Measurements from ENCODE around the gene HOXA6.

Gene HOXA6

DNA sequence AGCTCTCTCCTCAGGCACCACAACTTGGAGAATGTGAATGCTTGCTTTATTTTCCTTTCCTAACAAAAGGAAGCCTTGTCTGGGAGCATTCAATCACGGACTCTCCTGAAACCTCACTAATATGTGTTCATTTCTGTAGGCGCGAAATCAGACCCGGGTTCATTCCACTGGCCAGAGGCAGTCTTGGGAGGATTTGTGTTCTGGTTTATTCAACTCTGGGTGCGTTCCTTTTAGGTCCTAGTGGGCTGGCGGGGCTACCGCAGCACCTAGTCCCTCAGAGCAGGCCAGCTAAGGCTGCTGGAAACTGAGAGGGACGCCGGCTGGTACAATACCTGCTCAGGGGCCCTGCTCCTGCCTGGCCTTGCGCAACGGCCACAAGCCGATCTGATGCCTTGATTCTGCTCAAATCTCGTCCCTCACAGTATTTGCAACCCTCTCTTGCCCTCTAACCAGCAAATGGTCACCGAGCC lies 24.5 kb downstream of the HOXA6 start:
- Histone ChIP-seq H3K4me3 (ENCODE audit: low read depth, low read length) (peak overlapping the region; percentile 33), H3K9ac (ENCODE audit: low read depth, low read length) (no peak overlapping the region), H3K4me1 (ENCODE audit: control insufficient read depth, insufficient read depth, low read length) (no peaks in the 10 kb centered on the region), H3K9me3 (ENCODE audit: control insufficient read depth, insufficient read depth, low read length) (no peaks in the 10 kb centered on the region), H3K36me3 (ENCODE audit: control insufficient read depth, insufficient read depth, low read length) (no peaks in the 10 kb centered on the region), H3K27me3 (ENCODE audit: control insufficient read depth, insufficient read depth, low read length) (peaks cover 100% of the 10 kb centered on the region)

GRCh38 chr7:27122077-27122910 lies 25.3 kb downstream of the HOXA6 start:
- Histone ChIP-seq H3K27me3 (ENCODE audit: control insufficient read depth, insufficient read depth, low read length) (peaks cover 100% of the 10 kb centered on the region), H3K9me3 (ENCODE audit: control insufficient read depth, insufficient read depth, low read length) (no peaks in the 10 kb centered on the region), H3K36me3 (ENCODE audit: control insufficient read depth, insufficient read depth, low read length) (no peaks in the 10 kb centered on the region), H3K4me1 (ENCODE audit: control insufficient read depth, insufficient read depth, low read length) (no peaks in the 10 kb centered on the region), H3K4me3 (ENCODE audit: low read depth, low read length) (no peak overlapping the region), H3K9ac (ENCODE audit: low read depth, low read length) (no peak overlapping the region)

DNA sequence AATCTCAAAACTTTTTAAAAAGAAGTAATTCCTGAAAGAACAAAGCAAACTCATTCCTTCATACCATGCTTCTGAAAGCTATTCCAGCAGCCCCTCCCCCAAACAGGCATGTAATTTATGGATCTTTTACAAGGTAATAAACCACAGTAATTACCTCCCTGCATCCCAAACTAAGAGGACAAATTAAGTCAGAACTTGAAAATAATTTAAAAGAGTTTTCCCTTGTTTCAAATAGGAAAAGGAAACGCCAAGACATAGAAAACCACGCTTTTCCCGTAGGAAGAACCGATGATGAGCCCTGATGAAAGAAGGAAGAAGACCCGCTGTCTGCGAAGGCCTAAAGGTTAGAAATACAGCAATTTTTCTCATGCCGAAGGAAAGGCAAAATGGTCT lies 25.9 kb downstream of the HOXA6 start:
- Histone ChIP-seq H3K4me3 (ENCODE audit: low read depth, low read length) (no peak overlapping the region), H3K27me3 (ENCODE audit: control insufficient read depth, insufficient read depth, low read length) (peaks cover 100% of the 10 kb centered on the region), H3K9ac (ENCODE audit: low read depth, low read length) (no peak overlapping the region), H3K4me1 (ENCODE audit: control insufficient read depth, insufficient read depth, low read length) (no peaks in the 10 kb centered on the region), H3K9me3 (ENCODE audit: control insufficient read depth, insufficient read depth, low read length) (no peaks in the 10 kb centered on the region), H3K36me3 (ENCODE audit: control insufficient read depth, insufficient read depth, low read length) (no peaks in the 10 kb centered on the region)

DNA sequence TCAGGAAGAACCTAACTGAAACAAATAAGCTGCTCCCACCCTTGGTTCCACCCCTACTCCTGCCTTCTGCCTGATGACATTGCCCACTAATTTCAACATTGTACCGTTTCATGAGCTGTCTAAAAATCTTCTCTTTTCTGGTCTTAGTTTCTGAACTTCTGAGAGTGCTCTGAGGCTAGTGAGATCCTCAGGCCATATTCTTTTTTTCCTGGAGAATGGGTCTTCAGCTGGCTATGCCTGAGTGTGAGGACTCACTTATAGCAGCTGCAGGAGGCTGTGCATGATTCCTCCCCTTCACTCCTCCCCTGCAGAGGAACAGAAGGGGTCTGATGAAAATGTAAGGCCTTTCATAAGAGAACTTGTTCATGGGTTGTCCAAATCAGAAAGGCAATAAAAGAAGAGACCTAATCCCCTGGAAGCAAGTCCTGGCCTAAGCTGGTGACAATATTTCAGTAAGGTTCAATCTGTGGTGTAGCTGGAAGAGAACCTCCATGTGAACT lies 28.1 kb downstream of the HOXA6 start:
- no peak overlapping the region for H3K4me3 ChIP-seq (ENCODE audit: low read depth, low read length)
- peaks cover 100% of the 10 kb centered on the region for H3K27me3 ChIP-seq (ENCODE audit: control insufficient read depth, insufficient read depth, low read length)
- no peaks in the 10 kb centered on the region for H3K9me3 ChIP-seq (ENCODE audit: control insufficient read depth, insufficient read depth, low read length)
- no peaks in the 10 kb centered on the region for H3K36me3 ChIP-seq (ENCODE audit: control insufficient read depth, insufficient read depth, low read length)
- H3K4me1 ChIP-seq (ENCODE audit: control insufficient read depth, insufficient read depth, low read length): no peaks in the 10 kb centered on the region
- no peak overlapping the region for H3K9ac ChIP-seq (ENCODE audit: low read depth, low read length)

GRCh38 chr7:27118580-27118979 lies 29.0 kb downstream of the HOXA6 start:
- Histone ChIP-seq H3K4me3 (ENCODE audit: low read depth, low read length) (peak overlapping the region; percentile 8), H3K36me3 (ENCODE audit: control insufficient read depth, insufficient read depth, low read length) (no peaks in the 10 kb centered on the region), H3K4me1 (ENCODE audit: control insufficient read depth, insufficient read depth, low read length) (no peaks in the 10 kb centered on the region), H3K27me3 (ENCODE audit: control insufficient read depth, insufficient read depth, low read length) (peaks cover 96% of the 10 kb centered on the region), H3K9ac (ENCODE audit: low read depth, low read length) (no peak overlapping the region), H3K9me3 (ENCODE audit: control insufficient read depth, insufficient read depth, low read length) (no peaks in the 10 kb centered on the region)

DNA sequence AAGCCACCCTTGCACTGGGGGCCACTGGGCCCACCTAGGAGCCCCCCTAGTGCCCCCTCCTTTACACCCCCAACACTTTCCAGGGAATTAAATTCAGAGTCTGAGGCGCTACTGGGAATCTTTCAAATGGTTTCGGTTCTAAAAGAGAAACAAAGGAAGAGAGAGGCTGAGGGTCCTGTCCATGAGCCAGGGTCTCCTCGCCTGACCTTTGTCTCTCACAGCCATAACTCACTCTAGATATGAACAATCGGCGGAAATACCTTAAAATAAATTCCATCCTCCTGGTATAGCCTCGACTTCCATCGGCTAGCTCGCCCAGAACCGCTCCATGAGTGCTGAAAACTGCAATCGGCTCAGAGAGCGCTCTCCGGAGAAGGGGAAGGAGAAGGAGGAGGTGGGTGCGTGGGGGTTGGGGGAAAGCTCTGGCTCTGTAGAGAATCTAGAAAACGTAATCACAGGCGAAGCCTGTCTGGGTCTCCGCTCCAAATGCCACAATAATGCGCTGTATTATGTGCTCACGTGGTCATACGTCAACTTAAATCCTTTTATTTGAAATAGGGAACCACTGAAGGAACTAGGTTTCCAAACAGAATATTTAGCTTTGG lies 29.6 kb downstream of the HOXA6 start:
- peaks cover 96% of the 10 kb centered on the region for H3K27me3 ChIP-seq (ENCODE audit: control insufficient read depth, insufficient read depth, low read length)
- H3K36me3 ChIP-seq (ENCODE audit: control insufficient read depth, insufficient read depth, low read length): no peaks in the 10 kb centered on the region

GRCh38 chr7:27116962-27117886 lies 30.4 kb downstream of the HOXA6 start:
- H3K9ac ChIP-seq (ENCODE audit: low read depth, low read length): no peak overlapping the region
- peaks cover 96% of the 10 kb centered on the region for H3K27me3 ChIP-seq (ENCODE audit: control insufficient read depth, insufficient read depth, low read length)
- H3K9me3 ChIP-seq (ENCODE audit: control insufficient read depth, insufficient read depth, low read length): no peaks in the 10 kb centered on the region
- peak overlapping the region; percentile 13 for H3K4me3 ChIP-seq (ENCODE audit: low read depth, low read length)
- no peaks in the 10 kb centered on the region for H3K36me3 ChIP-seq (ENCODE audit: control insufficient read depth, insufficient read depth, low read length)
- H3K4me1 ChIP-seq (ENCODE audit: control insufficient read depth, insufficient read depth, low read length): peaks cover 3% of the 10 kb centered on the region

More for the DNA sequence above, 29.6 kb downstream of the HOXA6 start:
- Histone ChIP-seq H3K4me3 (ENCODE audit: low read depth, low read length) (peak overlapping the region; percentile 13), H3K4me1 (ENCODE audit: control insufficient read depth, insufficient read depth, low read length) (peaks cover 1% of the 10 kb centered on the region), H3K9ac (ENCODE audit: low read depth, low read length) (no peak overlapping the region), H3K9me3 (ENCODE audit: control insufficient read depth, insufficient read depth, low read length) (no peaks in the 10 kb centered on the region)

DNA sequence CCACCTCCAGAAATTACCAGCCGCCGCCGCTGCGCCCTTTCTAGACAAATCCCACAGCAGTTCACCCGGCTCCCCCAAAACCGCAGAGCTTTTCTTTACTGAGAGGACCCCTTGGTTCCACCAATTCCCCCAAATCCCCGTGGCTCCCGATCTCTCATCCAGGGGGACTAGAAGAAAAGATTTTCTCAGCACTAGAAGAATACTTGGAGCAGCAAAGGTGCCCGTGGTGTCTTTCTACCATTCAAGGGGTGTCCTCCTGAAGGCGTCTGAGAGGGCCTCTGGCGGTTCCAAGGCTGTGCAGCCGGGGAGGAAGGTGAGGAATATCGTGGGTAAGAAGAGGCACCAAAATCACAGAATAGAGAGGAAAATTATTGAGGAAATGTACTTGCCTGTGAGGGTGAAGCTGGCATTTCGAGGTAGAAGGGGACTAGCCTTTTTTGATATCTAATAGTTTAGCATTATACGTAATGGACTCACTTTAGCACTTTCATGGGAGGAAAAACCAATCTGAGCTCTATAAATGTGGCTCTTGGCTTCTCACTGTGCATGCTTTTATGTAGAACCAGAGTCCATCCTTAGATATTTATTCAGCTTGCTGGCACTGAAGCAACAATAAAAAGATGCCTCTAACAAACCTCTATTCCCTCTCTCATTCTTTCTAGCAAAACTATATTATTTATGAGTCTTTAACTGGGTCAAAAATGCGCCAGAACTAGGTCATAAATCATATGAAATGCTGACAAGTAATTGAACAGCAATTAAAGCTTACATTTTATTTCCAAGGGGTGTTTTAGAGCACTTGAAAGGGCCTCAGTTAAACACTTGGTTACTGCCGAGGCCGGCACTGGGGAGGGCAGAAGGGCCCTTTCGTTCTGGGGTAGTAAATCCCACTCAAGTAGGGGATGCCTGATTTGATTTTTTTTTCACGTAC lies 31.3 kb downstream of the HOXA6 start:
- H3K9ac ChIP-seq (ENCODE audit: low read depth, low read length): no peak overlapping the region
- H3K36me3 ChIP-seq (ENCODE audit: control insufficient read depth, insufficient read depth, low read length): no peaks in the 10 kb centered on the region
- H3K4me3 ChIP-seq (ENCODE audit: low read depth, low read length): no peak overlapping the region
- H3K9me3 ChIP-seq (ENCODE audit: control insufficient read depth, insufficient read depth, low read length): no peaks in the 10 kb centered on the region
- H3K27me3 ChIP-seq (ENCODE audit: control insufficient read depth, insufficient read depth, low read length): peaks cover 96% of the 10 kb centered on the region
- peaks cover 3% of the 10 kb centered on the region for H3K4me1 ChIP-seq (ENCODE audit: control insufficient read depth, insufficient read depth, low read length)

DNA sequence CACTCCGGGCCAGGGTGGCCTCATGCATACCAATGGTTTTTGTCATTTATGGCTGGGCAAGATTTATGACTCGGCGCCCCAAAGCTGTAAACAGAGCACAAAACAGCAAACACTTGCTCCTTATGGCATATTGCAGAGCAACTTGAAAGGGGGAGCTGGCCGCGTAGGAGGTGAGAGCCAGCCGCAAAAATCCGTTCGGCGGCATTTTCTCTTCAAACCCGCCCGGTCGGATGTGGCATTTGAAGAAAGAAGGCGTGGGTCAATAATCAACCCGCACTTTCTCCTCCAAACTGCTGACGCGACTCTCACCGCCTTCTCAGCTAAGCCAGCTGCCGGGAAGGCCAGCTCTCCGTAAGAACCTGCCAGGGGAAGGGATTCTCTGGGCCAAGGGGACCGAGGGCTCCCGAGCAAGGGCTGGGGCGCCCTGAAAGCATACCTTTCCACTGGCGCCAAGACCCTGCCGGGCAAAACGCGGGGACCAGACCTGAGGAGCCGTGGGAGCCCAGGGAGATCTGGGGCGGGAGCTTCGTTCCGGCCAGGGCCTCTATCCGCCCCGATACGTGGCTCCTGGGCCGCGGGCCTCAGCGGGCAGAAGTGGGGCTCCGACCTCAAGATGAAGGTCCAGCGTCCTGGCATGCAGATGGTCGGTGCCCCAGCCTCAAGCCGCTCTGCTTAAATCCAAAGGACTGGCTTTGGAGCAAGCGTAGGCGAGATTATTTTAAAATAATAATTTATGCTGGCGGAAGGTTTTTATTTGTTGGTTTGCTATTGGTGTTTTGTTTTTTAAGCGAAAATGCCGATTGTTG lies 32.1 kb downstream of the HOXA6 start:
- Histone ChIP-seq H3K36me3 (ENCODE audit: control insufficient read depth, insufficient read depth, low read length) (no peaks in the 10 kb centered on the region), H3K9me3 (ENCODE audit: control insufficient read depth, insufficient read depth, low read length) (no peaks in the 10 kb centered on the region), H3K4me1 (ENCODE audit: control insufficient read depth, insufficient read depth, low read length) (peaks cover 3% of the 10 kb centered on the region), H3K27me3 (ENCODE audit: control insufficient read depth, insufficient read depth, low read length) (peaks cover 96% of the 10 kb centered on the region), H3K4me3 (ENCODE audit: low read depth, low read length) (peak overlapping the region; percentile 22), H3K9ac (ENCODE audit: low read depth, low read length) (no peak overlapping the region)

- no peaks in the 10 kb centered on the region for H3K36me3 ChIP-seq (ENCODE audit: control insufficient read depth, insufficient read depth, low read length)
- no peaks in the 10 kb centered on the region for H3K9me3 ChIP-seq (ENCODE audit: control insufficient read depth, insufficient read depth, low read length)
- H3K27me3 ChIP-seq (ENCODE audit: control insufficient read depth, insufficient read depth, low read length): peaks cover 96% of the 10 kb centered on the region
- peaks cover 3% of the 10 kb centered on the region for H3K4me1 ChIP-seq (ENCODE audit: control insufficient read depth, insufficient read depth, low read length)
- no peak overlapping the region for H3K4me3 ChIP-seq (ENCODE audit: low read depth, low read length)
- no peak overlapping the region for H3K9ac ChIP-seq (ENCODE audit: low read depth, low read length)
Measured at GRCh38 chr7:27114881-27115220, 32.7 kb downstream of the HOXA6 start.

All from iPS-15b (cell line).